Measurements from ENCODE around the gene CDC27.

Gene CDC27

GRCh38 chr17:47210105-47210504 lies 21.0 kb upstream of the CDC27 start:
- TF ChIP-seq ZNF274 (IDR thresholded peaks at IDR 0.05; ENCODE audit: low read depth, low read length): no peak
- H3K4me3 ChIP-seq (ENCODE audit: low read length): no peak overlapping the region

GRCh38 chr17:47209499-47209898 lies 20.4 kb upstream of the CDC27 start:
- TF ChIP-seq ZNF274 (IDR thresholded peaks at IDR 0.05; ENCODE audit: low read depth, low read length): no peak

DNA sequence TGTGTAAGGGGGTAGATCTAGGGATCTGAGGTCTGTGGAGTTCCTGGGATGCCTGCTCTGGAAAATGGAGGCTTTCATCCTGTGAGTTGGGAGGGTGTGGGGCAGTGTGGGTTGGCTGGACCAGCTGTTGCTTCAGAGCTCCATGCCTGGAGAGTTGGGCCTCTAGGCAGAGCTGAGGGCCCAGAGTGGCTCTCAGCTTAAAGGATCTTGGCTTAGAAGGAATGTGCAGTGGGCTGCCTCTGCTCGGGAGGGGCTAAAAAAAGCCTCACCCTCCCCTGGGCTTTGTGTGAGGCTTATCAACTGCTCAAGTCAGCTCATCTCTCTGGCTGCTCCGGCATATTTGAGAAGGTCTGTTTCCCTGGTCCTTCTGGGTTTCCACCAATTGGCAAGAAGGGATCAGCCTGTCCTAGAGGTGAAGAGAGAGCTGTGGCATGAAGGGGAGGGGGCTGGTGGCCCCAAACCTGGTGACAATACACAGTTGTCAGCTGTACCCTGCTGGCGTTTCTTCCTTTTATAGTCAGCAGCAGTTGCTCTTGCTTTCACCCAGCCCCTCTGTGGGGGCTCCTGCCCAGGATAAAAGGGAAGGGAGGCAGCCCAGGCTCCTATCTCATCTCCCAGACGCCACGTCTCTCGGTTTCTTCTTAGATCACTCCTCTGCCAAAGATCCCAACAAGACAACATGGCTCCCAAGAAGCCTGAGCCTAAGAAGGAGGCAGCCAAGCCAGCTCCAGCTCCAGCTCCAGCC lies 19.8 kb upstream of the CDC27 start, which contains the start of gene MYL4:
Gene MYL4, plus strand, starts transcription at position 605 of the 745 bp plus-strand sequence. Its CDS starts 75 bp downstream, at position 680.
- no peak within 1 kb of the TSS for H3K4me3 ChIP-seq (ENCODE audit: low read length)
- TF ChIP-seq ZNF274 (IDR thresholded peaks at IDR 0.05; ENCODE audit: low read depth, low read length): no peak

More at GRCh38 chr17:47209499-47209898, 20.4 kb upstream of the CDC27 start:
- H3K4me3 ChIP-seq (ENCODE audit: low read length): no peak overlapping the region

- no peak for TF ChIP-seq ZNF274 (IDR thresholded peaks at IDR 0.05; ENCODE audit: low read depth, low read length)
Measured at GRCh38 chr17:47207143-47208067, 18.3 kb upstream of the CDC27 start.

GRCh38 chr17:47205419-47205963 lies 16.4 kb upstream of the CDC27 start:
- no peak for TF ChIP-seq ZNF274 (IDR thresholded peaks at IDR 0.05; ENCODE audit: low read depth, low read length)
- H3K4me3 ChIP-seq (ENCODE audit: low read length): peak overlapping the region; percentile 52; the same call in 1 of the 2 replicates

More at GRCh38 chr17:47207143-47208067, 18.3 kb upstream of the CDC27 start:
- no peak overlapping the region for H3K4me3 ChIP-seq (ENCODE audit: low read length)

DNA sequence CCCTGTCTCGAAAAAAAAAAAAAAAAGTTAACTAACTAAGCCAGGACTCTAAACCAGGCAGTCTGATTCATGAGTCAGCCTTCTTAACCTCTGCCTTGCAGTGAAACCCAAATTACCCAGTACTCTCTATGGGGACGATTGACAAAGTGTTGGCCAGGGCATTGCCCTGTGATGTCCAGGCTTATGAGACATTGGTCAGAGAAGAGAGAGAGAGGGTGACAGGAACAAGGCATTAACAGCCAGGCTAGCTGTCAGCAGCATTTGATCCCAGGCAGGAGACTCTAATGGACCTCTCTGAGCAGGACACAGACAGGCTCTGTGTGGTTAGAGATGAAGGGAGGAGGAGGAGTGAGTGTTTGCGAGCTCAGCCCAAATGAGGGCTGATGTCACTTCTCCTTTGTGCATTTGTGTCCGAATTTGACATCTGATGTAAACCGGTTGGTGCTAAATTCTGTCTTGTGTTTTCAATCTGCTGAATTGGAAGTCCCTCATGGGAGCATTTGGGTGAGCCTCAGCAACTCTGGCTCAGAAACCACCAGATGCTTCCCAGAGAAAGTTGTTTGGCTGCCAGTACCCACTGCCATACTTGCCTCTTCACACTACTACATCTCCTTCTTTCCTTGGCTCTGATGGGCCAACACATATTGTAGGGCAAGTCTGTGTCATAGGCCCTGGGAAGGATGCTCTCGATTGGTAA lies 15.8 kb upstream of the CDC27 start:
- H3K4me3 ChIP-seq (ENCODE audit: low read length): peak overlapping the region; percentile 52; the same call in 1 of the 2 replicates
- no peak for TF ChIP-seq ZNF274 (IDR thresholded peaks at IDR 0.05; ENCODE audit: low read depth, low read length)

GRCh38 chr17:47203984-47204721 lies 15.1 kb upstream of the CDC27 start:
- peak overlapping the region; percentile 34; the same call in 1 of the 2 replicates for H3K4me3 ChIP-seq (ENCODE audit: low read length)
- no peak for TF ChIP-seq ZNF274 (IDR thresholded peaks at IDR 0.05; ENCODE audit: low read depth, low read length)

GRCh38 chr17:47201166-47201565 lies 12.1 kb upstream of the CDC27 start:
- no peak for TF ChIP-seq ZNF274 (IDR thresholded peaks at IDR 0.05; ENCODE audit: low read depth, low read length)

DNA sequence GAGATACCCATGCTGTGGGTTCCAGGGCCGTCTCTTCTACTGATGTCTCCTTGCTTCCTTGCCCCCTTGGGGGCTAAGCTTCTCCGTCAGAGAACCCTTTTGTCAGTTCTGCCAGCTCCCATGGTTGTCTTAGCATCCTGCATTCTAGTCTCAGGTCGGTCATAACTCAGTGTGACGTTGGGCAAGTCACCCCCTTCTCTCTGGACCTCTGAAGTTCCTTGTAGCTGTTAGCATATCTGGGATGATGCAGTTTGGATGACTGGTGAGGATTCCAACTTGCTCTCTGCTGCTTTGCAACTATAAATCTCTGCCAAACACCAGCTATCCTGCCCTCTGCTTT lies 11.2 kb upstream of the CDC27 start:
- TF ChIP-seq ZNF274 (IDR thresholded peaks at IDR 0.05; ENCODE audit: low read depth, low read length): no peak
- H3K4me3 ChIP-seq (ENCODE audit: low read length): peak overlapping the region; percentile 29; the same call in 1 of the 2 replicates

More at GRCh38 chr17:47201166-47201565, 12.1 kb upstream of the CDC27 start:
- H3K4me3 ChIP-seq (ENCODE audit: low read length): no peak overlapping the region

DNA sequence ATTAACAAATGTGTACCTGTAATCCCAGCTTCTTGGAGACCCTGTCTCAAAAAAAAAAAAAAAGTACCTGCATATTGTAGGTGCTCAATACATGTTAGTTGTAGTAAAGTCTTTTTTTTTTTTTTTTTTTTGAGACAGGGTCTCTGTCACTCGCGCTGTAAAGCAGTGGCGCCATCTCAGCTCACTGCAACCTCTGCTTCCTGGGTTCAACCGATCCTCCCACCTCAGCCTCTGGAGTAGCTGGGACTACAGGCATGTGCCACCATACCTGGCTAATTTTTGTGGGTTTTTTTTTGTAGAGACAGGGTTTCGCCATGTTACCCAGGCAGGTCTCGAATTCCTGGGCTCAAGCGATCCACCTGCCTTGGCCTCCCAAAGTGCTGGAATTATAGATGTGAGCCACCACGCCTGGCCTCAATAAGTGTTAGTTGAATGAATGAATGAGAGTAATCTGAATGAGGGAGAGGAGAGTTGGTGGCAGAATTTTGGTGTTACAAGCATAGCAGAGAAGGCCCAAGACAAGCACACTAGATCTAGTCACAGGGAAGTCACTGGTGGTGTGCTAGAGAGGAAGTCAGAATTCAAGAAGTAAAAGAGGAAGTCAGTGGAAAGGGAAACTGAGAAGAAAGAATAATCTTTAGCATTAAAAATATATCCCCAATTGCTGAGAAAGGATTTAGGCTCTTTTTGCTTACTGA lies 10.7 kb upstream of the CDC27 start:
- peak overlapping the region; percentile 29; the same call in 1 of the 2 replicates for H3K4me3 ChIP-seq (ENCODE audit: low read length)
- TF ChIP-seq ZNF274 (IDR thresholded peaks at IDR 0.05; ENCODE audit: low read depth, low read length): no peak

- TF ChIP-seq ZNF274 (IDR thresholded peaks at IDR 0.05; ENCODE audit: low read depth, low read length): no peak
- H3K4me3 ChIP-seq (ENCODE audit: low read length): no peak overlapping the region
Measured at GRCh38 chr17:47197821-47198220, 8.7 kb upstream of the CDC27 start.

- H3K4me3 ChIP-seq (ENCODE audit: low read length): no peak overlapping the region
- no peak for TF ChIP-seq ZNF274 (IDR thresholded peaks at IDR 0.05; ENCODE audit: low read depth, low read length)
Measured at GRCh38 chr17:47193931-47194511, 4.9 kb upstream of the CDC27 start.

All from GM08714 (cell line).